Erythroblast (primary cell): Measurements from ENCODE around the gene ILF2.

Experiments
- DNase-seq, 2 experiments: peaks; one replicate each; lab custom pipeline; 2025; lab: John Stamatoyannopoulos, UW
- GATA1 ChIP-seq: IDR thresholded peaks from 2 replicates; pipeline ENCODE4 v1.6.1; 2011; ENCODE audit warnings: low read depth, mild to moderate bottlenecking, control low read depth, low read length, moderate library complexity
- POLR2A ChIP-seq: IDR thresholded peaks from 2 replicates; pipeline ENCODE4 v1.6.1; 2011; ENCODE audit warnings: mild to moderate bottlenecking, low read length

ILF2 gene

DNA sequence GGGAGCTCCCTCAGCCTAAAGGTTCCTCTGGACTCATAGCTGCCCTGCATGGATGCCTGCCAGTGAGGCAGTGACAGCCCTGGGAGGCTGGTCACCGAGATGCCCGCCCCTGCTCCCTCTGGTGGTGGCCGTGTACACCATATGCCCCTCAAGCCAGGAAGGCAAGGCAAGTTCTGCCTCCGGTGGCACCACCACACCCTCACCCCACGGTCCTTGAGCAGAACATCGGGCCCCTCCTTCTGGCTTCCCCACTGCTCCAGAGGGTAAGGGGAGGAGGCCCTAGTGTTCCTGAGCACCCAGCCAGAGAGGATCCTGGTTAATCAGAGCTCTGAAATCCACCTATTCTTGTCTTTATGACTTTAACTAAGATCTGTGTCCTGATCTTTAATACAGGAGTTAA lies 53.1 kb downstream of the ILF2 start:
- peak; percentile 82 to 87 for DNase-seq

DNA sequence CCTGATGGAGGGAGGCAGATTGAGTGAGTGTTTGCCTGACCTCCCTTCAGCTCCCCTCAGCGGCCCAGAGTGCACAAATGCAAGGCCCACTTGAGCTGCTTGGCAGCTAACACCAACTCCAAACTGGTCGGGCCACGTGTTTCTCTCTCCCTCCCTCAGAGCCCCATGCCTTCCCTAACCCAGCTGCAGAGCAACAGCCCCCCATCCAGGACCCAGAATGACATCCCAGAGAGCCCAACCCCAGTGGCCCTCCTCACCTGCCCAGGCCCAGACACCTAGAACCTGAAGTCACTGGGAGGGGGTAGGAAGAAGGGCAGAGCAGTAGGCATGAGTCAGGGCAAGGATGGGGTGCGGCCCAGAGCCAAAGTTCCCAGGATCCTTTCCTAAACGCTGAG lies 53.9 kb downstream of the ILF2 start:
- TF ChIP-seq POLR2A (no peak), GATA1 (no peak)
- DNase-seq: no peak

More for the DNA sequence above, 53.1 kb downstream of the ILF2 start:
- TF ChIP-seq POLR2A (no peak), GATA1 (no peak)

DNA sequence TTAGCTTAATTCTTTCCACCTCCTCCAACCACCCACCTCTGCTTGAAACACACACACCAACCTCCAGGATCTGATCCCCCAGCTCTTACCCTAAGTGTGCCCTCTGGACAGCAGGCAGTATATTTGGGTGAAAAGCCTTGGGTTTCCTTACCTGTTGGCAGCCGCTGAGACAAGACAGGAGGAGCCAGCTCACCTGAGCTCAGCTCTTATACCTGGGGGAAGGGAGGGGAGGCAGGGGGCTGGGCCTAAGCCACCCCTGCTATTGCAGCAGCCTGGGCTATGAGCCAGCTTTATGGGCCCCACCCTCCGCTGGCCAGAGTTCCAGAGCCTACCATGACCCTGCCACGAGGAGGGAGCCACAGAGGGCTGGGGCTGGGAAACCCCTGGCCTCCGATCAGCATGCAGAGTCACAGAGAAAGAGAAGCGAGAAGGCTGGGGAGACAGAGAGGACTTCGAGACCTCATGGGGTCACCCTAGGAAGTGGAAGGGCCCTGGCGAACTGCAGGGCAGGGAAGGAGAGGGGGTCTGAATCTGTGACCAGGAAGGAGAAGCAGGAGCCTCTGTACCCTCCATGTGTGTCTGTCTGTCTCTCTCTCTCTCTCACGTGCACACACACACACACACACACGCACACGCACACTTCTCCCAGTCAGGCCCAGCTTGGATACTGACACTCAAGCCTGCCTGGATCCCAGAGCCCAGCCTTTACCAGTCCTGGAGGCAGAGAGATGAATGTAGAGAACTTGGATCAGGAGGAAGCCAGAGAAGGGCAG lies 54.5 kb downstream of the ILF2 start, which contains the start of gene S100A14:
S100A14 (minus strand) TSS at position 182 of the 773 bp plus-strand sequence. CDS start 467 bp downstream, outside the sequence.
- DNase-seq: peak; percentile 68 to 82
- TF ChIP-seq POLR2A (no peak), GATA1 (no peak)

DNA sequence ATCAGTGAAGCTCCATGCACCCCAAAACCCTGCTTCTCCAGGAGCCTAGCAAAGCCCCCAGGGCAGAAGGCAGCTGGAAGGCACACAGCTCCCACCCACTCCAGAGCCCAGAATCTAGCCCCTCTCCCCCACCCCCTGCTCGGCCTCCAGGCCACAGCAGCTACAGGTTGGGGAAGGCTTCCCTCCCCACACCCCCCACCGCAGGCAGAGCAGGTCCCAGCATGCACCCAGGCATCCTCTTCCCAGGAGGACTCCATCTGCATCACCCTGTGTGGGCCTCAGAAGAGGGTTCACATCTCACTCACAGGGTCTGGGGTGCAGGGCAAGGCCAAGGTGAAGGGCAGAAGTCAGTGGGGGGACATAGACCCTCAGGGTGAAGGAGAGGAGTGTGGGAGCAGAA lies 55.4 kb downstream of the ILF2 start:
- no peak for DNase-seq
- no peak for TF ChIP-seq GATA1
- no peak for TF ChIP-seq POLR2A

DNA sequence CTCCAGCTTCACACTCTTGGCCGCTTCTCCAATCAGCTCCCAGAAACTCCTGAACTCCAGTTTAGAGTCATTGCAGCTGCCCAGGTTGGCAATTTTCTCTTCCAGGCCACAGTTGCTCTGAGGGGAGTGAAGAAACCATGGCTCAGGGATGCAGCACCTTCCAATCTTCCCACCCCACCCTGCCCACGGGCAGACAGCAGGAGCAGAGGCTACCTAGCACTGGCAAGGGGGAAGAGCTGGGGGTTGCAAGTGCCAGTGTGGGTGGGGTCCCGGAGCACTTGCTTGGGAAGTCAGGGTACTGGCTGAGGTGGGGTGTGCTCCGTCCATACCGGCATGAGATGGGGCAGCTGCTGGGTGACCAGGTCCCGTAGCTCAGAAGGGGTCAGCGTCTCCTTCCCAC lies 55.9 kb downstream of the ILF2 start:
- no peak for TF ChIP-seq POLR2A
- TF ChIP-seq GATA1: no peak
- no peak for DNase-seq

DNA sequence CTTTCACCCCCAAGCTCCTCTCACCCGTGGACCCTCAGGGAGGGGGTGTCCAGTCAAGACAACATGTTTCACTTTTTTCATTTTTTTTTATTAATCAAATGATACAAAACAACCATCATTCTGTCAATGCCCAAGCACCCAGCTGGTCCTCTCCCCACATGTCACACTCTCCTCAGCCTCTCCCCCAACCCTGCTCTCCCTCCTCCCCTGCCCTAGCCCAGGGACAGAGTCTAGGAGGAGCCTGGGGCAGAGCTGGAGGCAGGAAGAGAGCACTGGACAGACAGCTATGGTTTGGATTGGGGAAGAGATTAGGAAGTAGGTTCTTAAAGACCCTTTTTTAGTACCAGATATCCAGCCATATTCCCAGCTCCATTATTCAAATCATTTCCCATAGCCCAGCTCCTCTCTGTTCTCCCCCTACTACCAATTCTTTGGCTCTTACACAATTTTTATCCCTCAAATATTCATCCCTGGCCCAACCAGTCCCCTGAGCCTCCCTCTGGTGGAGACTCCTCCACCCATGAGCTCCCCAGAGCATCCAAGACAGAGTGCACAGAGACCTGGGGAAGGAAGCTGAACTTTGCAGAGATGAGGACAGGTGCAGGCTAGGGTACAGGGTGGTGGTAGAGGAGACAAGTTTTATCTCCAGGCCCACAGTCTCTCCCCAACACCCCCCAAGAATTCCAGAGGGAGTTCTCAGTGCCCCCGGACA lies 56.4 kb downstream of the ILF2 start:
- DNase-seq: no peak
- TF ChIP-seq POLR2A (no peak), GATA1 (no peak)

DNA sequence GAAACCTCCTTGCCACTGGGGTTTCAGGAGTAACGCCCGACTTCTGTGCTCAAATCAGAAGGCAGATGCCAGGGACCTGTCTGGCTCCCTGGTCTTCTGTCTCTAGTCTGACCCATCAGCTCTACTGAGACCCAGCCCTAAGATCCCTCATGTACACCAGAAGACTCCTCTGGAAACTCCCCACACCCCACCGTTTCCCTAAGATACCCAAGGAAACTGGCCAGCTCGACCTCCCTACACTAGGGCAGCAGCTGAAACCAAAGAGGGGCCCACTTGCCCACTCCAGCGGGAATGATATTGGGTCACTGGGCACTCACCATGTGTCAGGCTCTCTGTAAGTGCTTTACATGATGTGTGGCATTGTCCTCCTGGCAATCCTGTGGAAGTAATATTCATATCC lies 57.4 kb downstream of the ILF2 start:
- TF ChIP-seq POLR2A (no peak), GATA1 (no peak)
- no peak for DNase-seq

DNA sequence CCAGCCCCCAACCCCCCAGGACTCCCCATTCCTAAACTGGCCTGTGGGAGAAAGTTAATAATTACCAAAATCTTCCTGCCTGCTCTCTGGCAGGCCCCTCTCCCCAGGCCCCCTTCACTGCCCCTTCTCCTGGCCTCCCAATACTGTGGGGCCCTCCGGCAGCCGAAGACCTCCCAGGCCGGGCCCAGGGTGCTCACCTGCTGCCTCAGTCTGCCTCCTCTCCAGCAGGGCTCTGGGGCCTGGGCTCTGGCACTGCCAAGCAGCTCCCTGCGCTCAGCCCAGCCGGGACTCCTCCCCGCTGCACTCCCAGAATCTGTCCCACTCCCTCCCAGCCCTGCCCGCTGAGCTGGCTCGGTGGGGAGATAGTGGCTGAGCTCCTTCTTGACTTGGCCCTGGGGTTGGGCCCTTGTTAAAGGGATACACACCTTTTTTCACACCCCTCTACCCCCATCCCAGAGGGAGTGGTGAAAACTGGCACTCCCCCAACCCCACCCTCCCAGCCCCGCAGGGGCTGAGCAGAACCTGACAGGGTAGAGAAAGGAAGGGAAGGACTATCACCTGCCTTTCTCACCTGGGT lies 58.0 kb downstream of the ILF2 start, which contains the start of gene S100A16:
S100A16 (minus strand) TSS at position 383 of the 577 bp plus-strand sequence. CDS start 4,986 bp downstream, outside the sequence.
- TF ChIP-seq GATA1 (no peak), POLR2A (no peak)
- DNase-seq: peak in 1 of 2 experiments; percentile 20

DNA sequence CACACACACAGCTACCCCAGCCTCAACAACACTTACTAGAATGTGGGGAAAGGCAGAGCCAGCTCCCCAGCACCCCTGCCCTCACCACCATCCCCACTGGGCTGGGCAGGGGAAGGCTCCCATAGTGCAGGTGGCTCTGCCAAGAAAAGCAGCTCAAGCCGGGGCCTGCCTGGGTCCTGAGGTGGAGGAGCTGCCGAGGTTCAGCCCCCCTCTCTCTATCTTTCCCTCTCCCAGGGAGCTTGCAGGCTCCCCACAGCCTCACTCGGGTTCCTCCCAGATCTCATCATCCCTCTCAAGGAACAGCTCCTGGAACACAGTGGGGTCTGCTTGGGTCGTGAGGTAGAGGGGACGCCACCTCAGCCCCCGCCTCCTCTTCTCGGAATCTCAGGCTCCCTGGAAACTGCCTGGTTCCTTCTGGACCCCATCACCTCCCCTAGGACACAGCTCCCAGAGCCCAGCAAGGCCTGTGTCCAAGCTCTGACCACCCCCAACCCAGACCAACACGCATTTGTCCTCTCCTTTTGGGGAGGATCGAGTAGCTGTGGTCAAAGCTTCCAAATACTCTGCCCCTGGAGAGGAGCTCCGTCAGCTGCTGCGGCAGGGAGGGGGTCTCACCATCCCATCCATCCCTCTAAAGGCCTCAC lies 58.6 kb downstream of the ILF2 start:
- DNase-seq: no peak
- TF ChIP-seq GATA1: no peak
- no peak for TF ChIP-seq POLR2A
